GM19099 (cell line): ENCODE measurements around the gene OLFM3.

ENCODE experiments used
- POLR2A ChIP-seq: IDR thresholded peaks from 3 replicates; pipeline ENCODE4 v1.6.1; 2011; ENCODE audit warnings: low read depth; ENCODE audit not compliant: insufficient read length; ENCODE audit errors: extremely low read depth

OLFM3 gene

GRCh38 chr1:101967871-101968270 is 28.9 kb downstream of the OLFM3 start:
- TF ChIP-seq POLR2A, result no peak

GRCh38 chr1:101965341-101965740 is 31.4 kb downstream of the OLFM3 start:
- no peak for TF ChIP-seq POLR2A

GRCh38 chr1:101964708-101965107 is 32.0 kb downstream of the OLFM3 start:
- TF ChIP-seq POLR2A, result no peak

GRCh38 chr1:101960142-101960541 is 36.6 kb downstream of the OLFM3 start:
- no peak for TF ChIP-seq POLR2A

- no peak for TF ChIP-seq POLR2A
These were observed 37.3 kb downstream of the OLFM3 start for GRCh38 chr1:101959456-101959855.

GRCh38 chr1:101957771-101958170 is 39.0 kb downstream of the OLFM3 start:
- TF ChIP-seq POLR2A, result no peak

GRCh38 chr1:101953623-101954022 is 43.1 kb downstream of the OLFM3 start:
- no peak for TF ChIP-seq POLR2A

GRCh38 chr1:101945884-101946283 is 50.8 kb downstream of the OLFM3 start:
- no peak for TF ChIP-seq POLR2A

GRCh38 chr1:101943237-101943636 is 53.5 kb downstream of the OLFM3 start:
- TF ChIP-seq POLR2A, result no peak

- no peak for TF ChIP-seq POLR2A
These were observed 54.1 kb downstream of the OLFM3 start for GRCh38 chr1:101942516-101943193.

- no peak for TF ChIP-seq POLR2A
These were observed 58.0 kb downstream of the OLFM3 start for GRCh38 chr1:101938681-101939080.

GRCh38 chr1:101929343-101929742 is 67.4 kb downstream of the OLFM3 start:
- TF ChIP-seq POLR2A, result no peak

GRCh38 chr1:101928829-101929228 is 67.9 kb downstream of the OLFM3 start:
- TF ChIP-seq POLR2A, result no peak

- no peak for TF ChIP-seq POLR2A
These were observed 72.0 kb downstream of the OLFM3 start for GRCh38 chr1:101924700-101925099.

- no peak for TF ChIP-seq POLR2A
These were observed 76.1 kb downstream of the OLFM3 start for GRCh38 chr1:101920577-101920976.

GRCh38 chr1:101918277-101918676 is 78.4 kb downstream of the OLFM3 start:
- no peak for TF ChIP-seq POLR2A

- no peak for TF ChIP-seq POLR2A
These were observed 81.1 kb downstream of the OLFM3 start for GRCh38 chr1:101915597-101915996.
